Aorta (tissue), 5 donors: ENCODE data around the gene OOSP2. TPM values are rescaled to one million over a fixed set of nuclear protein-coding genes. Genes with fewer than 3 reads are reported as not detected.
"Not testable (repeated sequence)": the region's sequence is repeated elsewhere in the genome, so short reads cannot be mapped to it uniquely, and the experiment has no call there.

ENCODE experiments used
- ATAC-seq: fragments of 200-7000 bp; cut with Tn5 transposase; one replicate; pipeline ENCODE4 v1.9.1; 2022; ENCODE audit warnings: moderate library complexity; ENCODE audit not compliant: low FRiP score
- DNase-seq, 2 donors: peaks; one replicate each; pipeline ENCODE4 v3.0.0-alpha.2; 2020
- H3K27ac ChIP-seq, 2 donors: one replicate each; pipeline ENCODE4 v1.5.1; 2013; ENCODE audit warnings: low read length in 2 of 2, mild to moderate bottlenecking in 2 of 2, moderate library complexity in 2 of 2, control low read depth in 1 of 2, inconsistent platforms in 1 of 2, low read depth in 1 of 2
- H3K27me3 ChIP-seq, 2 donors: one replicate each; pipeline ENCODE4 v1.6.1; 2013; ENCODE audit warnings: control low read depth in 1 of 2, low read length in 1 of 2, mild to moderate bottlenecking in 1 of 2, moderate library complexity in 1 of 2; ENCODE audit not compliant: insufficient read depth in 2 of 2, control insufficient read depth in 1 of 2
- H3K36me3 ChIP-seq, 2 donors: one replicate each; pipeline ENCODE4 v1.6.1; 2013; ENCODE audit warnings: control low read depth in 1 of 2, low read length in 1 of 2, mild to moderate bottlenecking in 1 of 2; ENCODE audit not compliant: insufficient read depth in 2 of 2, control insufficient read depth in 1 of 2
- H3K4me1 ChIP-seq, 2 donors: one replicate each; pipeline ENCODE4 v1.6.1; 2013; ENCODE audit warnings: low read length in 2 of 2, control low read depth in 1 of 2, mild to moderate bottlenecking in 1 of 2, moderate library complexity in 1 of 2; ENCODE audit not compliant: insufficient read depth in 2 of 2, control insufficient read depth in 1 of 2
- H3K4me3 ChIP-seq, 2 donors: one replicate each; pipeline ENCODE4 v1.5.1; 2013; ENCODE audit warnings: low read length in 2 of 2, control low read depth in 1 of 2, mild to moderate bottlenecking in 1 of 2
- H3K9me3 ChIP-seq: one replicate; pipeline ENCODE4 v1.6.1; 2013; ENCODE audit warnings: mild to moderate bottlenecking, low read length; ENCODE audit not compliant: control insufficient read depth
- WGBS, 2 donors: extraction: QIAGEN DNeasy Blood & Tissue Kit; methylation state at CpG; one replicate each; pipeline ENCODE4 v1.1.7; 2013; 5-methylcytosine and 5-hydroxymethylcytosine counted together
- intact Hi-C, 2 donors: fragments of 100-400 bp; cut with DNase I; formaldehyde crosslinking; loops; one replicate each; pipeline versions ENCODE4 v1.14.2 to v1.15.0; 2022
- polyA plus RNA-seq, 2 donors: library from polyadenylated mRNA; stranded (reverse); fragments of 200-250 nt; gene quantifications; one replicate each; pipeline ENCODE4 v1.2.3, GENCODE V29; 2013
- total RNA-seq, 2 donors: library from RNA; stranded (reverse); fragmentation: NEBNext Ultra II Directional; extraction: Animal tissue kit (Norgen Biotek cat#: 25700); gene quantifications; one replicate each; pipeline ENCODE4 v1.2.1, GENCODE V29; 2021
- donor health status: healthy with polysubstance abuse.
- donor health status: Bipolar disorder and iron deficiency.
- donor health status: DM: no; HTN: no; CAD: no.
- donor health status: DM: no; HTN: no; CAD: no.
- donor health status: DM: yes; HTN: yes; CAD: no.

Gene OOSP2
- total and polyA plus RNA-seq, 4 donors = not detected

DNA sequence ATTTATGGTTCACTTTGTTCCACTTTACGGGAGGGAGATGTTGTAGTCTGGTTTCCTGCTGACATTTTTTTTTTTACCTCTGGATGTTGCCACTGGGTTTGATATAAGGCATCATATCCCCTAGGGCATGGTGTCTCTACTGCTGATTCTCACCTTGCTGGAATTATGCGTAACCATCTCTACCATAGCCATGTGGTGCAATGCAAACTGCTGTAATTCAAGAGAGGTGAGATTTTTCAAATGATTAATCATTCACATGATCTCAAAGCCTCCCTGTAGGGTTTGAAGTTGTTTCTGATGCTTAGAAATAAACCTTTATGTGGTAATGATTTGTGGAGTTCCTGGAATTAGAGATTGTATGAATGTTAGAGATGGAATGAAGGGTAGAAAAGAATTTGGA, 29.2 kb downstream of the OOSP2 start:
- 79 to 83% methylated on average over 2 of the region's 2 CpGs for whole genome bisulfite sequencing, 2 donors
- intact Hi-C loops = no loop called here
- no peak for ATAC-seq

DNA sequence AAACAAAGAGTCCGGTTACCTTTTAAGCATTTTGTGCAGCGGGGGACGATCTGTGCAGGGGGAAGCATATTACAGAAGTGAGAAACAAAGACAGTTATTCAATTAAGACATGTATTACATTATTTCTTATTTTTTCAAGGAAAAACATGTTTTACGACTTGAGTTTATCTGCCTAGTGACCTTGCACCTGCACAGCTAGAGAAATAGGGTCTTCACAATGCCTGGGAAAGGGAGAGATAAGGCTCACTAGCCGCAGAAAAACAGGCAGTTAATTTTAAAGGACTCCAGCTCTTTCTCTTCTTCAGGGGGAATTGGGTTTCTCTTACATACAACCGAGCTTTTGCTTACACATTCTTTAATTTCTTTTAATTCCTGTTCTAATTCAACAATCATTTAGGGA, 31.4 kb downstream of the OOSP2 start:
- WGBS, 2 donors = 84 to 88% methylated on average over 6 of the region's 6 CpGs
- H3K27me3 ChIP-seq, intact Hi-C loops, H3K27ac ChIP-seq, H3K36me3 ChIP-seq, H3K9me3 ChIP-seq, ATAC-seq, H3K4me1 ChIP-seq, H3K4me3 ChIP-seq, DNase-seq: not testable (repeated sequence)

More for the DNA sequence above, 29.2 kb downstream of the OOSP2 start:
- H3K36me3 ChIP-seq = no peaks in the 10 kb centered on the region
- H3K9me3 ChIP-seq = no peaks in the 10 kb centered on the region
- H3K4me1 ChIP-seq = no peaks in the 10 kb centered on the region
- no peaks in the 10 kb centered on the region for H3K27me3 ChIP-seq
- H3K27ac ChIP-seq = no peak overlapping the region
- no peak overlapping the region for H3K4me3 ChIP-seq
- no peak for DNase-seq

GRCh38 chr11:60077216-60077817, 37.1 kb downstream of the OOSP2 start:
- Histone ChIP-seq H3K4me1 (no peaks in the 10 kb centered on the region), H3K4me3 (no peak overlapping the region), H3K9me3 (peaks cover 3% of the 10 kb centered on the region), H3K36me3 (no peaks in the 10 kb centered on the region), H3K27ac (no peak overlapping the region), H3K27me3 (no peaks in the 10 kb centered on the region)
- intact Hi-C loops = no loop called here
- ATAC-seq (no peak), DNase-seq (no peak)
- 53 to 60% methylated on average over 14 to 15 of the region's 15 CpGs for WGBS, 2 donors

DNA sequence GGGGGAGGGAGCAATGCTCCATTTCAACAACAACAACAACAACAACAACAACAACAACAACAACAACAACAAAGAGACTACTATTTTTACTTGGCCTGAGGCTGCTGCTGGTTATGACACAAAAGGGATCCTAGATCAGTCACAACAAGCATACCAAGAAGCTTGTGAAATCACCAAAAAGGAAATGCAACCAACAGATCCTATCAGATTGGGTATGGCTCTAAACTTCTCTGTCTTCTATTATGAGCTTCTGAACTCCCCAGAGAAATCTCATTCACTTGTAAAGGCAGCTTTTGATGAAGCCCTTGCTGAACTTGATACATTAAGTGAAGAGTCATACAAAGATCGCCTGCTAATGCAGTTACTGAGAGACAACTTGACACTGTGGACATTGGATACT, 37.8 kb downstream of the OOSP2 start:
- intact Hi-C loops = no loop called here
- Histone ChIP-seq H3K27me3 (no peaks in the 10 kb centered on the region), H3K36me3 (no peaks in the 10 kb centered on the region), H3K4me3 (no peak overlapping the region), H3K27ac (no peak overlapping the region), H3K9me3 (peaks cover 3% of the 10 kb centered on the region), H3K4me1 (no peaks in the 10 kb centered on the region)
- 74 to 88% methylated on average over 1 of the region's 1 CpG for WGBS, 2 donors
- ATAC-seq (no peak), DNase-seq (no peak)

DNA sequence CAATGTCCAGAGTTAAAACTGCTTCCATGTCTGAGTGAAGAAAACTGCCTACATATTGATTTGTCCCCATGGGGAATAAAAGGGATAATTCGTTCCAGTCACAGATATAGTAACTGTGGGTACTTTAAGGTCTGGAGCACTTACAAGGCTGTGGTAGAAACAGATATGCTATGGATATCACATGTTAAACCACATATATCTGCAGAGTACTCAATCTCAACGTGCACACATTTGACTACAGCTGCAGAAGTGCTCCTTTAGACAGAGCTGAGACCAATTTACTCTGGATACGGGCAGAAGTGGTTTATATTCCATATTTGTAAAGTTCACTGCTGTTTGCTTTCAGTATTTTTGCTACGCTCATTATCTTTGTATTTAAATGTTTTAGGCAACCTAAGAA, 38.5 kb downstream of the OOSP2 start:
- Histone ChIP-seq H3K36me3 (no peaks in the 10 kb centered on the region), H3K4me1 (no peaks in the 10 kb centered on the region), H3K27me3 (no peaks in the 10 kb centered on the region), H3K4me3 (no peak overlapping the region), H3K27ac (no peak overlapping the region), H3K9me3 (peaks cover 3% of the 10 kb centered on the region)
- intact Hi-C loops = no loop called here
- DNase-seq = no peak
- no peak for ATAC-seq
- 69 to 72% methylated on average over 4 of the region's 4 CpGs for WGBS, 2 donors

- ATAC-seq = no peak
- intact Hi-C loops = no loop called here
Observed at GRCh38 chr11:60080535-60080934, 40.3 kb downstream of the OOSP2 start.

DNA sequence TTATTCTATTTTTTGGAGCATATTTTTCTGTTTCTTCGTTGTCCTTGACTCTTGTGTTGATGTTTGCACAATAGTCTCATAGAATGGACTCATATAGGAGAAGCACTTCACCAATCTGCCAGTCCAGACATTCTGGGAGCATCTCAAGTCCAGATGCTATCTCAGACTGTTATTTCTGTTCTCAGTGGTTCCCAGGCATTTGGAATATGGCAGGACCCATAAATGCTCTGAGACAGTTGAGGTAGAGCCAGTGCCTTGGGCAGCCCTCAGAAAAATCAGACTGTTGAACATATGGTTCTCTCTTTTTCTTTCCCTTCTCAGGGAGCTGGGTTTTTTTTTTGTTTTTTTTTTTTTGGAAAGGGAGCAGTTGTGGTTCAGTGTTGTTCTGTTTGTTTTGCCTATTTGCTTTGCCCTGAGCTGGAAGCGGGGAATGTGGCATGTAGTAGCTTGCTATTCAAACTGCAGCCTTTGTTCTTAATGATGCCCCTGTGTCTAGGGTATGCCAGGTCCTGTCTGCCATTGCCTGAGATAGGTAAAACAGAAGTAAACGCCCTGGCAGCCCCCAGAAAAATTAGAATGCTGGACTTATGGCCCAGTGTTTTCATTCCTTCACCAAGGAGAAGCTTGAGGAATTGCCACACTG, 44.5 kb downstream of the OOSP2 start:
- H3K4me1 ChIP-seq = no peaks in the 10 kb centered on the region
- no peaks in the 10 kb centered on the region for H3K9me3 ChIP-seq
- no peaks in the 10 kb centered on the region for H3K36me3 ChIP-seq
- no peak overlapping the region for H3K27ac ChIP-seq
- intact Hi-C loops = no loop called here
- ATAC-seq = no peak
- DNase-seq = no peak
- H3K27me3 ChIP-seq = no peaks in the 10 kb centered on the region
- 70 to 79% methylated on average over 3 of the region's 3 CpGs for WGBS, 2 donors
- H3K4me3 ChIP-seq = no peak overlapping the region

More at GRCh38 chr11:60080535-60080934, 40.3 kb downstream of the OOSP2 start:
- Histone ChIP-seq H3K9me3 (peaks cover 3% of the 10 kb centered on the region), H3K4me3 (no peak overlapping the region), H3K4me1 (no peaks in the 10 kb centered on the region), H3K27ac (no peak overlapping the region), H3K27me3 (no peaks in the 10 kb centered on the region), H3K36me3 (no peaks in the 10 kb centered on the region)
- WGBS, 2 donors = 51 to 55% methylated on average over 3 of the region's 3 CpGs
- DNase-seq = no peak

DNA sequence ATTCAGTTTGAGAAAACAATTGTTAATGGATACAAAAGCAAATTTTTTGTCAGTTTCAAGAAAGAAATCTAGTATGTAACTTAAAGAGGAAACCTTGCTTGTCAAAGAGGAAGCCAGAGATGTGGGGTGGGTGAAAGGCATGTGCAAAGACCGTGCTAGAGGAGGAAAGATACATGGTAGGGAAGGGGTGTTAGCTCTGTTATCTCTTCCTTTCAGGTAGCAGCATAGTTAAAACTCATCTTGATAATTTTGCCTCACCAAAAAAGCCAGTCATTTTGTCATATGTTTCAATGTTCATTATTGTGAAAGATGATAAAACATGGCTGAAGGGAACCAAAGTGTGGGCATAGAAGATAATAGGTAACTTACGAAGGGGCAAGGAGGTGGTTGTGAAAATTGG, 45.7 kb downstream of the OOSP2 start:
- intact Hi-C loops = no loop called here
- Histone ChIP-seq H3K27me3 (no peaks in the 10 kb centered on the region), H3K36me3 (no peaks in the 10 kb centered on the region), H3K27ac (no peak overlapping the region), H3K4me1 (no peaks in the 10 kb centered on the region), H3K4me3 (no peak overlapping the region), H3K9me3 (no peaks in the 10 kb centered on the region)
- ATAC-seq = no peak
- DNase-seq = no peak
- 83 to 89% methylated on average over 2 of the region's 2 CpGs for WGBS, 2 donors

GRCh38 chr11:60087239-60087638, 47.0 kb downstream of the OOSP2 start:
- H3K27ac ChIP-seq = no peak overlapping the region
- no peak overlapping the region for H3K4me3 ChIP-seq
- no peaks in the 10 kb centered on the region for H3K27me3 ChIP-seq
- ATAC-seq = no peak
- 16 to 17% methylated on average over 1 of the region's 1 CpG for WGBS, 2 donors
- H3K36me3 ChIP-seq = no peaks in the 10 kb centered on the region
- no peaks in the 10 kb centered on the region for H3K4me1 ChIP-seq
- no peaks in the 10 kb centered on the region for H3K9me3 ChIP-seq
- no peak for DNase-seq
- intact Hi-C loops = no loop called here
